Measurements from ENCODE around the gene DAZAP1.

Gene DAZAP1

GRCh38 chr19:1407528-1408299 is at the start of gene DAZAP1:
DAZAP1 (plus strand) TSS chr19:1407586; CDS start chr19:1407774, 188 bp downstream.
- DNase-seq, result peak; percentile 71 to 89 (median 71)

- DNase-seq, result no peak
Measured at GRCh38 chr19:1360126-1360817, 47.1 kb upstream of the DAZAP1 start.

GRCh38 chr19:1360818-1361461 is 46.4 kb upstream of the DAZAP1 start:
- DNase-seq, result peak in 2 of 3 donors; percentile 24 to 46

- peak; percentile 39 to 61 (median 59) for DNase-seq
Measured at GRCh38 chr19:1361601-1362386, 45.6 kb upstream of the DAZAP1 start.

GRCh38 chr19:1362387-1363257 is 44.8 kb upstream of the DAZAP1 start:
- DNase-seq, result no peak

- DNase-seq, result peak; percentile 32 to 44 (median 38)
Measured at GRCh38 chr19:1363599-1363998, 43.8 kb upstream of the DAZAP1 start.

- peak in 2 of 3 donors; percentile 14 to 26 for DNase-seq
Measured at GRCh38 chr19:1364070-1364704, 43.2 kb upstream of the DAZAP1 start.

GRCh38 chr19:1365319-1366269 is 41.8 kb upstream of the DAZAP1 start:
- no peak for DNase-seq

- DNase-seq, result no peak
Measured at GRCh38 chr19:1366296-1366695, 41.1 kb upstream of the DAZAP1 start.

GRCh38 chr19:1366899-1367870 is 40.2 kb upstream of the DAZAP1 start:
- peak; percentile 46 to 61 (median 53) for DNase-seq

GRCh38 chr19:1369214-1369805 is 38.1 kb upstream of the DAZAP1 start:
- DNase-seq, result no peak

- DNase-seq, result no peak
Measured at GRCh38 chr19:1370579-1371361, 36.6 kb upstream of the DAZAP1 start.

- DNase-seq, result no peak
Measured at GRCh38 chr19:1373042-1373533, 34.3 kb upstream of the DAZAP1 start.

- DNase-seq, result no peak
Measured at GRCh38 chr19:1373534-1374249, 33.7 kb upstream of the DAZAP1 start.

GRCh38 chr19:1374250-1374577 is 33.2 kb upstream of the DAZAP1 start:
- no peak for DNase-seq

- no peak for DNase-seq
Measured at GRCh38 chr19:1376415-1376805, 31.0 kb upstream of the DAZAP1 start.
